Measurements from ENCODE around the gene PBRM1. TPM values are rescaled to one million over a fixed set of nuclear protein-coding genes. Genes with fewer than 3 reads are reported as not detected.

Gene PBRM1
- total RNA-seq, 1 donor from 2014 or later: 122 TPM

DNA sequence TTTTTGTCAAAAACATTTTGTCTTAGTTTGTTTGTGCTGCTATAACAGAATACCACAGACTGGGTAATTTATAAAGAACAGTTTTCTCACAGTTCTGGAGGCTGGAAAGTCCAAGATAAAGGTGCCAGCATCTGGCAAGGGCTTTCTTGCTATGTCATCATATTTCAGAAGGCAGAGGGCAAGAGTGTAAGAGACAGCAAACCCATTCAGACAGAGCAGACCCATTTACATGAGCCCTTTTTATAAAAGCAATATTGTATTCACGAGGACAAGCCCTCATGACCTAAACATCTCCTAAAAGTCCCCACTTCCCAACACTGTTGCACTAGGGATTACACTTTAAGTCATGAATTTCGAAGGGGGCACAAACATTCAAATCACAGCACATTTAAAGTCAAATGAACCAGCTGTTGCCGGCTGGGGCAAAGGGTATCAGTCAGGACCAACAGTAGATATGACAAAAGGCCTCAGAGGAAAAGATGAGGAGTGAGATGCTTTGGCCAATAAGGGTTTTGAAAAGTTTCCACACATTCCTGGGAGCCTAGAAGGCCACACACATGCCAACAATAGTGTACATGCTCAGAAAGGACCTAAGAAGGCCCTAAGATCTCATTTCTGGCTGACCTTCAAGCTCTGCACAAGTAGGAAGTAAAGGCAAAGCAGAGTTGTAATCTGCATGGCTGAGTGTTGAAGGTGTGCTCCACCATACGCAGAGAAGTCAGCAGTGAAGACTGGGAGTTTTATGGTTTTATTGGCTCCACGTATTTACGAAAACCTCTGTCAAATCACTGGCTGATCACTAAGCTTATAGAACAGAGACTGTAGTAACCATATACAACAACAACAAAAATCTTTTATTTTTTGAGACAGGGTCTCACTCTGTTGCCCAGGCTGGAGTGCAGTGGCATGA is 111.4 kb downstream of the PBRM1 start:
- no peak for DNase-seq (ENCODE audit: low spot score)

DNA sequence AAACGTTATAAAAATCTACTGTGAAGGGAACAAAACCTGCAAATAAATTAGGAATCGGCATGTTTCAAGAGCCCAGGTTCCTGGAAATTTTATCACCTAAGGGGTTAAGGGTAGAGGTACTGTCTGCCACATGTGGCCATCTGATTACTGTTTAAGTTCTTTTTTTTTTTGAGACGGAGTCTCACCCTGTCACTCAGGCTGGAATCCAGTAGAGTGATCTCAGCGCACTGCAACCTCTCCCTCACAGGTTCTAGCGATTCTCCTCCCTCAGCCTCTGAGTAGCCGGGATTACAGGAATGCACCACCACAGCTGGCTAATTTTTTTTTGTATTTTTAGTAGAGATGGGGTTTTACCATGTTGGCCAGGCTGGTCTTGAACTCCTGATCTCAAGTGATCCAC is 113.5 kb downstream of the PBRM1 start:
- no peak for DNase-seq (ENCODE audit: low spot score)

DNA sequence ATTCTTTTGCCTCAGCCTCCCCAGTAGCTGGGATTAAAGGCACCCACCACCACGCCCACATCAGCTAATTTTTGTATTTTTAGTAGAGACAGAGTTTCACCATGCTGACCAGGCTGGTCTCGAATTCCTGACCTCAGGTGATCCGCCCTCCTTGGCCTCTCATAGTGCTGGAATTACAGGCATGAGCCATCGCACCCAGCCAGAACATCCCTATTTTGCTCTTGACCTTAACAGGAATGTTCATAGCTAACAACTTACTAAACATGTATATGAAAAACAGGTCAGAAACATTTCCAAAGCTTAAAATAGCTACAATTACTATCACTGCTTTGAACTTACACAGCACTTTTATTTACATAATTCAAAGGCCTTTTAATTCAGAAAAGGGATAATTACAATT is 115.6 kb downstream of the PBRM1 start:
- no peak for DNase-seq (ENCODE audit: low spot score)

DNA sequence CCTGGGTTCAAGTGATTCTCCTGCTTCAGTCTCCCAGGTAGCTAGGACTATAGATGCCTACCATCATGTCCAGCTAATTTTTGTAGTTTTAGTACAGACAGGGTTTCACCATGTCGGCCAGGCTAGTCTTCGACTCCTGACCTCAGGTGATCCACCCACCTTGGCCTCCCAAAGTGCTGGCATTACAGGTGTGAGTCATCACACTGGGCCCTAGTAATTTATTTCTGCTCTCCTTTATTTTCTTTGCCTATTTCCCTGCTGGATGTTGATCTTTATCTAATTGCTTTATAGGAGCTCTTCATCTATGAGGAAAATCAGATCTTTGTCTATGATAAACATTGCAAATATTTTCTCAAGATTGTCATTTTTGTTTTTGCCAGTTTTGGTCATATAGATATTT is 117.6 kb downstream of the PBRM1 start:
- no peak for DNase-seq (ENCODE audit: low spot score)

DNA sequence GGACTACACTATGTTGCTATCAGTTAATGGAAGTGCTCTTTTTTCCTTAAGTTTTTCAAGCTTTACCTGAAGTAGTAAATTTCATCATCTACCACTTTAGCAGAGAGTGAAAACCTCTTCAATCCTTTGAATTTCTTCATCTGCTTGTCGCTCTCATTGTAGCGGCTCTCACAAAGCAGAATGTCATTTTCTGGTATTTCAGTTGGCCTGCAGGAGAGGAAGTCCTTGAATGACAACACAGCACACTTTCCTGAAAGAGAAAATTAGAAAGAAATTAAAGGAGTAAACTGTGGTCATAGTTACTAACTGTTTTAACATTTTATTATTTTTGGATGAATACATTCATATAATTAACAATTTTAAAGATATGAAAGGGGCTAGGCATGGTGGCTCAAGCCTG is 121.7 kb downstream of the PBRM1 start:
- DNase-seq (ENCODE audit: low spot score): no peak

DNA sequence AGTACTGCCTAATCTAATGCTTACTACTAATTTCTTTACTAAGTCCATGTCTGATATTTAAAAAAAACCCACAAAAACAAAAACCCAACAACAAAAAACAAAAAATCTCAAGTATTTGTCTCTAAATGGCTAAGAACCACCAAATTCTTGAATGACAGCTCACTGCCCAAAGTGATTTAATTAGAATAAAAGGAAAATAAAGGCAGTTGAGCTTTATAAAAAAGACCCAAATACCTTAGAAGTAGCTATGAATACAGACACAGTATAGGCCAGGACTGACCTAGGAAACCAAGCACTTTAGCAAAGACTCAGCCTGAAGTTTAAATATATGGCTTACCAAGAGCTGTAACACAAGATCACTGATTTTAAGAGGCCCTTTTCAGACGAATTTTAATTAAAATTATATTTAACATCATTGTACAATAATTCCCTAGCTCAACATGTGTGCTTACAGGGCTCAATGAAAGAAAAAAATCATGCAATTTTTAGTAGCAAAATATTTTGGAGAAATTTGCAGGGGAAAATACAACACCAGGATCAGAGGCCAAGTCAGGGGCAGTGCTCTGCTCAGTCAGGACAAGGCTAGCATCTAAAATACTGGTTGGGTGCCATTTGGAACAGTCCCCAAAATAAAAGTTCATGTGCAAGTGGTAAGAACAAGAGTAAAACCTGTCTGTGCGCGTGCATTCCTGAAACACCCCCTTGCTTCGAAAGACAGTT is 124.5 kb downstream of the PBRM1 start:
- no peak for DNase-seq (ENCODE audit: low spot score)

DNA sequence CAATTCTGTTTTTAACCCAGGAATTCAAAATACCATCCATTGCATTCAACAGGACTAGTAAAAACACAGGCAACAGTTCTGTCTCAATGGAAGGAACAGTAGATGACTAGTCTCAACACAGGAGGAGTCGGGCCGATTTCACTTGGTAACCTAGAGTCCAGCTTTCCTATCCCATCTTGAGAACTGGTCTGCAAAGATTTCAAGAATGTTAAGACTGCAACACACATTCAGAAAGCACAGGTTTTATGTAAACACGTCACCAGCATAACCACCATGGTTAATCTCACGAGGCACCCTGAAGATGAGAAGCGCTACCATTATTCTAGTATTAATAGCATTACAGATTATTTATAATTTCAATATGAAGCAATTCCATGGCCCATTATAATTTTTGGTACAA is 127.3 kb downstream of the PBRM1 start:
- no peak for DNase-seq (ENCODE audit: low spot score)

DNA sequence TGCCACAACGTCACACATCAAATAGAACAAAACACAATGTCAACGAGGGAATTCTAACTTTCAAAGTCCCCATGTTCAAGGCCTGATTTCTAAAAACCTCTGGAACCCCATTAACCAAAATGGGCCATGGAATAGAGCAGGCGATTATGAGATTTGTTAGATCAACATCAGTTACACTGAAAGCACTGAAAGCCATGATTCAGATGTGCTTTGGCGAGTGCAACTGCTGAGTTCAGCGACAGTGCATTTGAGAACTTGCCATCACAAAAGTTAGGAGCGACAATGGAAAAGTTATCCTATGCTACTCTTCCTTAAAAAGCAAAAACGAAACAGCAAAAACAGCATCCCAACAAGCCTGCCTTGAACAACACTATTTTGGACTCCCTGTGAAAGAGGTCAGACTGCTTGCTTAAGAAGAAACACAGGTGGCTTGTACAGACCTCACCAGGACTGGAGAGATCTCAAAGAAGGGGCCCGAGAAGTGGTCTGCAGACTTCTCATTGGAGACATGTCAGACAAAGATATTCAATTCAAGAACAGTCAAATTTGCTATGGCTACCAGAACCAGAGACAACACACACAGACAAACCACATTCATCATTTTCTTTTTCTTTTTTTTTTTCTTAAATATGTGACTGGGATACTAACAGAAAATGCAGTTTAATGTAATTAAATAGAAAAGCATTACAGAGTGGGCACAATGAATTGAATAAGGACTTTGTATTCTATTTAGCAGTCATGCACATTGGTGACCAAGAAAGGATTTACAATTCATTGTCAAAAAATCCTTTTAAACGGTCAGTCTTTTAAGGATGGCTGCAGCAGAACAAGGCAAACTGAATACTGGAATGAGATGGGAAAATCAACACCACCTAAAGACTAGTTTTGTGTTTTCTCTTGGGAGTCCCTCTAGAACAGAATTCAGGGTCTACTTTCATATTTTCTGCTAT is 128.4 kb downstream of the PBRM1 start:
- DNase-seq (ENCODE audit: low spot score): no peak

DNA sequence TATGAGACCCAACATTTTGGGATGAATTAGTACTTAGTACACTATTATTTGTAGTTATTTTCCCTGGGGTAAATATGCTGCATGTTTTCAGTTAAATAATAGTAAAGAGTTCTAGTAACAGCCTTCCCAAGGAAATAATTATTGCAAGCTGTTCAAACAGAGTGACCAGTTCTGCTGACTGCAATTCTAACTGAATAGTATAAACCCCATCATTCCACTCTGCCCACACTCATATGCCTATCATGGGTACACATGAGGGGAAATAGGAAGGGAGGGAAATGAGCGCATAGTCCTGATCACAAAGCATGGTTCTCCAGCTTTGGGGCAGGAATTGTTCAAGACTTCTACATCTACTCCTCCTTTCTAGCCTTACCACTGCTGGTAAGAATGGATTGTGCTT is 130.7 kb downstream of the PBRM1 start:
- no peak for DNase-seq (ENCODE audit: low spot score)

DNA sequence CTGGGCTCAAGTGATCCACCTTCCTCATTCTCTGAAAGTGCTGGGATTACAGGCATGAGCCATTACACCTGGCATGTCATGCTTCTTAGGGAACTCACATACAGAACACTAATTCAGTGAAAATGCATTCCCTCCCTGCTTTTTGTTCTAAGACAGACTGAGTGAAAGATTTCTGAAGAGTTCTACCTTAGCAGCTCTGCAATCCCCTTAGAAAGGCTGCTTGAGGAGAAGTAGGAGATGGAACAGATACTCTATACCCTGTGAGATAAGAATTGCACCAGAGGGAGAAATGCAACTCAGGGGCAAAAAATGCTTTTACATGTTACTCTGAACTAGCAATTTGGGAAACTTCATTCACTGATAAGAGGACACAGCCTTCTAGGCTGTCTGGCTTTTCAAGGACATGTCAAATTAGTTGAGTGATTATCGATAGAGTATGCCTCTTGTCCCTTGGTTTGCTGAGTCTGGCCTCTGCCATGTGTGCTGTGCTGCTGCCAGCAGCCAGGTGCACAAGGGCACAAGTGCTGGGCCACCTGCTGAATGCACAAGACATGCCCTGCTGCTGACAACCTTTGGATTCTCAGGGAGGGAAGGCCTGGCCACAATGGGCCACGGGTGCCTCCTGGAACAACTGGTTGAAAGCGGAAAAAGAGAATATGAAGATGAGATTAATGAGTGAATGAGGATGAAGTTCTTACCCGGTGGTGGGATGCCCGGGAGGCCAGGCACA is 131.5 kb downstream of the PBRM1 start:
- DNase-seq (ENCODE audit: low spot score): no peak

DNA sequence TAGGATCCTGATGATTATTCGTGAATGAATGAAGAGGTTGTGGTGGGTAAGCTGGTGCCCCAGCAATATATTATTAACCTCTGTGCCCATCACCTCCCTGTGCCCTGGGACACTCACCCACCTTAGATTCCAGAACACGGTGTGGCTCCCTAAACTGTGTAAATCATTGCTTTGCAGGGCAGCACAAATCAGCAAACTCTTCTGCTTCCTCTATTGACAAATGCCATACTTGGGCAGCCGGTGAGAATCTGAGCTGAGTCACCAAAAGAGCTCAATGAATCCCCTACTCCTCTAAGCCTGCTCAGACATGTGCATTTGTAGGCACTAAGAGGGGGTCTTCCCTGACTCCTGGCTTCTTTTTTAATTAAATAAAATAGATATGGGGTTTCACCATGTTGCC is 133.6 kb downstream of the PBRM1 start:
- no peak for DNase-seq (ENCODE audit: low spot score)

DNA sequence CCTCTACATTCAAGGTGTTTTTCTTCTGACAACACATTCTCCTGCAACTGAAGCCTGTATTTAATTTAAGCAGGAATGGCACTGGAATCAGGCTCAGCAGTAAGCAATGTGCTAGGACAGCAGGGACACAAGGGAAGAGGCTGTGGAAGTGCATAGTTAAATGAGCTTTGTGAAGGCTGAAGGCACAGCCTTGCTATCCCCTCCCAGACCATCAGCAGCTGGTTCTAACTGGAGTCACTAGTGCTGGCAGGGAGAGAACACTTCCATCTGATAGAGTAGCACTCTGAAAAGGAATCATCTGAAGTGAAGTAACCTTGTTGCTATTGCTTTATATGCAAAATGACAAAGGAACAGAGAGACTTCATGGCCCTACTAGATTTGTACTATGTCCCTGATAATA is 134.6 kb downstream of the PBRM1 start:
- DNase-seq (ENCODE audit: low spot score): no peak

DNA sequence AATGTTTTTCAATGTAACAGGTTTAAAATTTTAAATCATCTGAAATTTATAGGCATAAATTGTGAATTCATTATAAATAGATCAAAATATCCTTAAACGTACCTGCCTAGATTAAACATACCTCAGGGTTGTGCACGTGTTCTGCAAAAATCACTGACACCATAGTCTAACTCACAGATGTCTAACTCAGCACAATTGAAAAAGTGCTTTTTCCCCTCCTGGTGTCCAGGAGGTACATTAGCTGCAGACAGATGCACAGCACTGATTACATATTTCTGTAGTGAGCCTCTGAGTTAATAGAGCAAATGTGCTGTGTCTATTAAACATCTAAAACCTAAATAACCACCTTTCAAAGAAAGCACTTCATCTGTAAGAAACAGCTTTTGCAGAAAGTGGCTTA is 138.6 kb downstream of the PBRM1 start:
- no peak for DNase-seq (ENCODE audit: low spot score)

DNA sequence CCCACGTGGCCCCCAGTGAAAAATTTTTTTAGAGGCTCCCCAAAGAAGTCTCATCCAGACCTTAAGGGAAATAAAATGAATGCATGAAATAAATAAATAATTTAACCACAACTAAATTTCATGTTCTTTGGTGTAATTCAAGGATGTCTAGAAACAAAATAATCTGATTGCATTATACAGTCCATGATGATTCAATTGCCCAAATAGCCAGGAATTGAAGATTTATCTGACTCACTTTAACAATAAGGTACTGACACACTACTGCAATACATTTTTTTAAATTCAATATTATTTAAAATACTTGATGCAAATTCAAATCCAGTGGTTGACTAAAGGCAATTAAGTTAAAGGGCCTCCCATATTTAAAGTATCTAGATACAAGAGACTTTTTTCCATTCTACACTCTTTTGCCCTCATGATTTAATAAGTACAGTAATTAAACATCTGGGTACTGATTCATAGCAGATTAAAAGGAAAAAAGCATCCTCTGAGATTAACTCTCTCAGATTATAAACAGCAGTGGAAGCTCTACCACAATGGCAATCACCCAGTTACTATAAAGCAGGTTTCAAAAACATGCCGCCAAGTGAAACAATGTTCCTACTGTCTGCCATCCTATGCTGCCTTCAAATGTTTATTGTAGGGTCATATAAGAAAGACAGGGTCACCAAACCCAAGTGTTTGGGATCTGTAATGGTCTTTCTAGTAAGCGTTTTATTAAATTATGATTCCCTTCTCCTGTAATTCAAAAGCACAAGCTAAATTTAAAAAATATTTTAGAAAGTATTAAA is 139.4 kb downstream of the PBRM1 start:
- DNase-seq (ENCODE audit: low spot score): no peak

DNA sequence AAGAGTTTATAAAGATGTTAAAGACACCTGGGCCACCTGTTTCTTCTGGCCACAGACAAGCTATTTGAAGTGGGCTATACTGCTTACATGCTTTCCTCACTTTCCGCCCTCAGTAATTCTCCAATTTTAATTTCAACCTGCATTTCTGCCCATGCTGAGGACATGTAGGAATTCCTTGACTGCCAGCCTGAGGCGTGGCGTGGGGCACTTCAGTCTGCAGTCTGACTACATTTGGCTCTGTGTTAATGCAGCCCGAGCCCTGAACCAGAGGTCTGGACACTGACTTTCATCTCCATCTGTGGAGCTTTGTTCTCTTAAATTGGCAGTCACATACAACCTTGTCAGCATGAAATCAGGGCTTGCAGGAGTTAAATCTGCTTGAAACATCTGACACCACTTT is 140.8 kb downstream of the PBRM1 start:
- DNase-seq (ENCODE audit: low spot score): no peak

DNA sequence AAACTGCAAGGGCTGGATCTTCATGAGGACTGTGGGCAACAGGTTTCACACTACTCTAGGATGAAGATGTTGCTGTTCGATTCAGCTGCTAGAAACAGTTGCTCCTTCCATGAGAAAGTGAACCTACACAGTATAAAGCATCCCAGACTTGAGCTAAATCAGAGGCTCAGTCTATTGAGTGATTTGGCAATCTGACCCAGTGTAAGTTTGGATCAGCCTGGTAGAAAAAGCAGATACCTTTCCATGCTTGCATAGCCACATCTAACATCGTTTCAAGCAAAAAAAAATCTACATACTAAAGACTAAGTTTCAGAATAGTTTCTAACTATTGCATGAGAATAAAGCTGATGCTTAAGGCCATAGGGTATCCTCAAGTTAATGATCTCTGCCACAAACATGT is 144.7 kb downstream of the PBRM1 start:
- no peak for DNase-seq (ENCODE audit: low spot score)

DNA sequence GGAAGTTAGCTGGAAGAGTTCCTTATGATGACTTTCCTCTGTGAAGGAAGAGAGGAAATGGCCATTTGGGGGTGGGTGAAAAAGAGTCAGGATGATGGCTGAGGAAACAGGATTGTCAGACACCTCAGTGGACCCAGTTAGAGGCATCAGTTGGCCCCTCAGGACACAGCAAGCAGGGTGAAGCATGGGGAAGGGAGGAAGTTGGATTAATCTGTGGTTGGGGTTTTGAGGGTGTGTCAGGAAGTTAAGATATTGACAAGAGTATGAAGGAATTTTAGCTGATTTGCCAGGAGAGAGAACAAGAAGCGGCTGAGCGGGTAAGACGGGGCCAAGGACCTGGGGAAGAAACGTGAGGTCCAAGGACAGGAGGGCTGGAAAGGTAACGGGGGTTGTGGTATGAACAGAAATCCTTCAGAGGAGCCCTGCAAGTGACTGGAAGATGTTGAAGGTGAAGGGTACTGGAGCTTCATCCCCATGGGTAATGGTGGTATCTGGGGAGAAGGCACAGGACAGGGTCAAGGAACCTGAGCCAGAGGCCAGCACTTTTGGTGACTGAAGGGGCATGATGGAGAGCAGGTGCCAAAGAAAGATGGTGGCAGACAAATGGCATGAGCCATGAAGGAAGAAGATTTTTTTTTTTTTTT is 146.6 kb downstream of the PBRM1 start:
- no peak for DNase-seq (ENCODE audit: low spot score)

DNA sequence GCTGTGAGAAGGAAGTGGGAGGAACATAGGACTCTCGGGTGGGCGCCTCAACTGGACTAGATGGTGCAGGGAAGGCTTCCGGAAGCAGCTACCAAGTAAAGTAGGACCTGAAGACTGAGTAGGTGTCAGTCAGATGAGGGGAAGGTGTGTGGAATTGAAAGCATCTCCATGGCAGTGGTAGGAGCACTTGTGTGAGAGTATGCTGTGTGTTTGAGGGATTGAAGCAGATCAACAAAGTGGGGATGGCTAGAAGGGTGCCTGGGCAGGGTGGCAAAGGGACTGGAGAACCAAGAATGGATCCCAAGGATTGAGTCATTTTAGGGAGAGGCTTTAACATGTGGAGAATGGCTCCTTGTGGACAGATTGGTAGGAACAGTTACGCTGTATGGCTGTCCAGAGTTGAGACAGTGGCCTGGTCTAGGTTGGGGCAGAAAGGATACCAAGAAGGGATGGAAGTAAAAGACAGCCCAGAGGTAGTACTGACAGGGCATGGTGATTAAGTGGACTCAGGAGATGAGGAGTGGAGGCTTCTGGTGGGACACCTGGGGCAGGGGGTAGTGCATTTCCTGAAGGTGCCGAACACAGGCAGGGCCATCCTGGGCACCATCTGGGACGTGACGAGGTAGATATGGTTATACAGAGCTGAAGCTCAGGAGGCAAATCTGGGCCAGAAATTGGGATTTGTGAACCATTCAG is 147.8 kb downstream of the PBRM1 start:
- DNase-seq (ENCODE audit: low spot score): no peak

DNA sequence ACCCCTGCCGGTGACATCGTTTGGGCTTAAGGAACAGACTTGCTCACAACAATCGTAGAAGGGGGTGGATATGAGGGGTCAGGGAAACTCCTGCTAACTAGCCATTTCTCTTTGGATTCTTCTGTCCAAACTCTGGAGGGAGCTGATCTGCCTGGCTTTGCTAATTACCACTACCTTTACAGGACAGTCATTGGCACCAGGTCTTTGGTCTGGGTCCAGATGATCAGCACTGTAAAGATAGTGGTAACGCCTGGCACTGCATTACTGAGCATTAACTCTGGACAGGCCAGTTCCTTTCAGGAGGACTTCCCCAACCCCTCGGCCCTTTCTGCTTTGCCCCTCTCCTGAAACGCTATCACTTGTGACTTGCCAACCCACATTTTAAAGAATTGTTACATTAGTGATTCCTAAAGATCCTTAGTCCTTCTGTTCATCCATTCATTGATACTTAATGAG is 148.5 kb downstream of the PBRM1 start:
- DNase-seq (ENCODE audit: low spot score): no peak

Measured in umbilical cord (tissue), 2 donors.